NCI-H69 (cell line): ENCODE measurements around the gene HCAR3.
"Not testable (repeated sequence)": the region's sequence is repeated elsewhere in the genome, so short reads cannot be mapped to it uniquely, and the experiment has no call there.

ENCODE experiments used
- DNase-seq: peaks from one replicate; lab custom pipeline; 2025; lab: John Stamatoyannopoulos, UW

The HCAR3 gene

DNA sequence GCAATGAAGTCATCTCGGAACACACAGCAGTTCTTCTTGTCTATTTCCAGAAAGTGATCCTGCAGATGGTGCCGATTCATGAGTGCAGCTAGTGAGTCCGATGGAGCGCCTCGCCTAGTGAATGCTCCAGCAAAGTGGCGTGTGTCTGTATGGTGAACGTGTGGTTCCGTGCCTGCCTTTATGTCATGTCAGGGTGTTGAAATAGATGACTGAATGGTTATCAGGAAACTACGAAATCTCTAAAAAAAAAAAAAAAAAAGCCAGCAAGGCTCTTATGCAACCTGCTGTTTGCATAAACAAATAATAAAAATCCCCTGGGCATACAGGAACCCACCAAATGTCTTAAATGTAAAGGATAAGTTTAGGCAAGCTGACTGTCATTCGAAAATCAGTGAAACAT is at the start of gene HCAR3:
TSS of gene HCAR3 (minus strand) at position 154 of the 400 bp plus-strand sequence. CDS start at position 80, 74 bp downstream.
- DNase-seq, result not testable (repeated sequence)

DNA sequence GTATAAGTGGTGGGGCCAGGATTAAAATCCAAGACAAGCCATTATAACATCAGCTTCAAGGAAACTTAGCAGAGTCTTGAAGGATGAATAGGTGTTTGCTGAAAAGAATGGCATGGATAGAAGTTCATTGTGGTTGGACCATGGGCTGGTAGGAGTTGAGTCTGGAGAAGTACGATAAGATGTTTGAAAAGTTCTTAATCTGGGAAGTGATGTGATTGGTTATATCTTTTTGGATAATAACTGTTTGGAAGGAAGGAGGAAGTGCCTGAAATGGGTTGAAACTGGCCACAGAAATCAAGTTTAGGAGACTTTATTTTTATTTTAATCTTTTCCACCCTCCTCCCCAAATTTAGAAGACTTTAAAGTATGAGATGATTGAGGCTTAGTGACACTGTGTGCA is 41.0 kb upstream of the HCAR3 start:
- no peak for DNase-seq

- DNase-seq, result no peak
These were observed 38.2 kb upstream of the HCAR3 start for GRCh38 chr12:122754790-122755189.

DNA sequence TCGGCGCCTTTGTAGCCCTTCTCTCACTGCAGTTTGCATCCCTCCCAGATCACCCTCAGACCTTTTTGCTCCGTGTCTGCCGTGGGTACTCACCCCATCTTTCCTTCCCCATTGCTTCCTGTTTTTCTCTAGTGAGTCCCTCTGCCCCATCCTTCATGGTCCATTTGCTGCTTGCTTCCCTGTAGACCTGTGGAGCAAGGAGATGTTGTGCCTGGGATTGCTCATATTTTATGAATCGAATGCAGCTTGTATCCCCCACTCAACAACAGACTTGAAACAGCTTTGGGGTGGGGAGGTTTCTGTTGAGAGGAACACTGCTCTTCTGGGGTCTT is 36.7 kb upstream of the HCAR3 start:
- DNase-seq, result peak; percentile 40

DNA sequence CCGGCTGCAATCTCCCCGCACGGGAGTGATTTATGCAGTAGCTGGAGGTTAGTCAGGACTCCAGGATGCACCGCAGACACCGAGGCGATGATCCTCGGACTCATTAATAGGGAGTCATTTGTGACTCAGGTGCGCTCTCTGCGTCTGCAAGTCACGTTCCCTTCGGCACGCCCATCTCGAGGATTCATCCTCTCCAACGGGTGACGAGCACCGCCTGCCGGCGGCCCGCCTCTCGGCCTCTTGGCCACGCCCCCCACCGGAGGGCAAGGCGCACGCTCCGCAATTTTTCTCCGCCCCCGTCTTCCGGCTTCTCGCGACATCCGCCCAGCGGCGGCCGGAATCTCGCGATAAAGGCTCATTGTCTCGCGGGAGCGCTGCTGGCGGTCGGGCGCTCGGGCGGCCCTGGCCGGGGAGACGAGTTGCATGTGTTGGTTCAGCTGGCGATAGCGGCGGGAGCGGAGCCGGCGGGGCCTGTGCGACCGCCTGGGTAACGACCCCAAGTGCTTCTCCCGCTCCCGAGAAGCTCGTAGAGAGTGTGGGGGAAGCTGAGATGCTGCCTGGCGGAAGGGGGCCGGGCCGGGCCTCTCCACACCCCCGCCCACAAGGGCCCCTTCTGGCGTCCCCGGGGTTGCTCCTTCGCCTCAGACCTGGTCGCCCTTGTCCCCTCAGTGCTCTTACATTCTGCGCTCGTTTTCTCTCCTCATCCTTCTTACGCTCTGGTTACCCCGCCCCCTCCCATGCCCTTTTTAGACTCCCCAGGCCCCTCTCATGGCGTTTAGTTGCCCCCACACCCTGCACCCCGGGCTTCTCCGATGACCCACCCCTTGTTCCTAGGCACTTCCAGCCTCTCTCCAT is 36.1 kb upstream of the HCAR3 start, which contains the start of gene DENR:
TSS of gene DENR (plus strand) at position 361 of the 855 bp plus-strand sequence. CDS start 878 bp downstream, outside the sequence.
- DNase-seq, result peak; percentile 100

DNA sequence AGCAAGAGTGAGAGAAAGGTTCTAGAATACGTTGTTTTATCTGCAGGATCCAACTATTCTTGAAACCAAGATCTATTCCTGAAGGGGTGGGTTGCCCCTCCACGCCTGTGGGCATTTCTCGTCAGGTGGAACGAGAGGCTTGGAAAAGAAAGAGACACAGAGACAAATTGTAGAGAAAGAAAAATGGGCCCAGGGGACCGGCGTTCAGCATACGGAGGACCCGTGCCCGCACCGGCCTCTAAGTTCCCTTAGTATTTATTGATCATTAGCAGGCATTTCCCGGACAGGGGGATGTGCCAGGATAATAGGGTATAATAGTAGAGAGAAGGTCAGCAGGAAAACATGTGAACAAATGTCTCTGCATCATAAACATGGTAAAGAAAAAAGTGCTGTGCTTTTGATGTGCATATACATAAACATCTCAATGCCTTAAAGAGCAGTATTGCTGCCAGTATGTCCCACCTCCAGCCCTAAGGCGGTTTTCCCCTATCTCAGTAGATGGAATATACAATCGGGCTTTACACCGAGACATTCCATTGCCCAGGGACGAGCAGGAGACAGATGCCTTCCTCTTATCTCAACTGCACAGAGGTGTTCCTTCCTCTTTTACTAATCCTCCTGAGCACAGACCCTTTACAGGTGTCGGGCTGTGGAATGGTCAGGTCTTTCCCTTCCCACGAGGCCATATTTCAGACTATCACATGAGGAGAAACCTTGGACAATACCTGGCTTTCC is 34.3 kb upstream of the HCAR3 start:
- DNase-seq, result not testable (repeated sequence)

- DNase-seq, result peak; percentile 98
These were observed 33.1 kb upstream of the HCAR3 start for GRCh38 chr12:122749569-122750332.

GRCh38 chr12:122747224-122748135 is 30.9 kb upstream of the HCAR3 start:
- DNase-seq, result no peak

GRCh38 chr12:122743895-122744525 is 27.4 kb upstream of the HCAR3 start:
- DNase-seq, result no peak

DNA sequence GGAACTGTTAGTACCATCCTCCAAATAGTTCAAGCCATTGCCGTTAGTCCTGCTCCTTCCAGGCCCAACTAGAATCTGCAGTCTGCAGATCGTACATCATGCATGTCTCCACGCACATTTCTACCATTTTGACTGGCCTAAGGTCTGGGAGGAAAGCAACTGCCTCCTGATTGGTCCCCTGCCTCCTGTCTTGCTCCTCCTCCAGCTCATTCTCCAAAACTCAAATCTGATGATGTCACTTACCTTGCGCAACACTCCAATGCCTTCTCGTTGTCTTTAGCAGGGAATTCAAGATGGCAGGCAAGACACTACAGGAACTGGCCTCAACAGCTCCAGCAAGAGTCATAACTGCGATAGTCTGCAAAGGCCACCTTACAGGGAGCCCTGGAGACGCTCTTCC is 23.7 kb upstream of the HCAR3 start:
- no peak for DNase-seq

- DNase-seq, result no peak
These were observed 22.0 kb upstream of the HCAR3 start for GRCh38 chr12:122738571-122738970.

GRCh38 chr12:122732611-122733010 is 16.0 kb upstream of the HCAR3 start:
- DNase-seq, result no peak

- no peak for DNase-seq
These were observed 15.6 kb upstream of the HCAR3 start for GRCh38 chr12:122732170-122732569.

DNA sequence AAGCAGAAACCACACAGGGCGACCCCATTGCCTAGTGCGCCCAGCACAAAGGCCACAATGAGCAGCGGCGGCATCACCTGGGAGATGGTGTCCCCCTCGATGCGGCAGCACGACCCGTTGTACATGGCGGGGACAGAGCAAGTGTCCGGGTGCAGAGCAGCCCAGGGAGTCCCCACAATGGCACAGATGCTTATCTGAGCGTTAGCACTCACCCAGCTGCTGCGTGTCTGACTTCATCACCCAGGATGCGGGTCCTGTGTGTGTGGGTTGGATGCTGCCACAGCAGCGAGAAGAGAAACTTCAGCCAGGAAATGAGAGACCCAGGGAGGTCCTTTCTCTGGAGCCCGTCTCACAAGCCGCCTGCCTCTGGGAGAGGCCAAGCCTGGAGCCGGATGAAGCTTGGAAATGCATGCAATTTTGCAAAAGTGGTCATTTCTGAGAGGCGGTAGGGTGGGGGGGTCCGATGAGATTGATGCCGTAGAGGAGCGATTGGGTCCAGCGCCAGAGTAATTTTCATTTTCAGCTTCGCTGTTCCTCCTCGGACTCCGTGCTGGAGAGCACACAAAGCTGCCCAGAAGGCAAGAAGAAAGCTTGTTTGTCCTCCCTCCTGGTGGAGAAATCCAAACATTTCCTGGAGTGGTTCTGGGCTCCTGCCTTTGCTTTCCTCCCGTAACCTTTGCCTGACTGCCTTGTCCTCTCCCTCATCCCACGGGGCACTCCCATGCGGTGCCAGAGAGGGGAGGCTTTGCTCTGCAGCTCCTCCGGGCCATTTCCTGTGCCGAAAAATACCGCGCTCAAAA is 13.8 kb upstream of the HCAR3 start, which contains the start of gene HCAR1:
TSS of gene HCAR1 (minus strand) at position 630 of the 800 bp plus-strand sequence. CDS start at position 125, 505 bp downstream.
- DNase-seq, result peak; percentile 76

GRCh38 chr12:122729583-122730214 is 13.1 kb upstream of the HCAR3 start:
- no peak for DNase-seq

DNA sequence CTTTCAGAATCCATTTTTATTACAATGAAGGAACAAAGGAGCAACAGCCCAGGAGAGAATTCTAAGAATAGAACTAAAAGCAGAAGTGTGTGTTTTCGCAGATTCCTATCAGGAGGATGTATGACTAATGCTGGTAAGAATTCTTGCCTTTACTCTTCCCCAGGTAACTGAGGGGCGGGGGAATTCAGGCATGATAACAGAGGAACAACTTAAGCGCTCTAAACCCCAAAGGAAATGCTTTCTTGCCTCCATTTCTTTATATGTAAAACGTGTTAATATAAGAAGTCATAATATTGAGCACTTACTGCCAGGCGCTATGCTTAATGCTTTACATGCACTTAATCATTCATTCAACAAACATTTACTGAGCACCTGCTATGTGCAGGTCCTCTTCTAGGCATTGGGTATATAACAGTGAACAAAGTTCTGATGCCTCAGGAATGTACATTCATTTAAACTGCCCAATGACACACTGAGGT is 9.5 kb upstream of the HCAR3 start:
- no peak for DNase-seq

- no peak for DNase-seq
These were observed 9.0 kb upstream of the HCAR3 start for GRCh38 chr12:122725452-122726079.

GRCh38 chr12:122724641-122725243 is 8.1 kb upstream of the HCAR3 start:
- DNase-seq, result no peak
